KOPT-K1 (cell line): ENCODE measurements around the gene EPB41.

ENCODE experiments used
- H3K27ac ChIP-seq: fragments of 200-600 bp; sonication (generic); 2 replicates; pipeline ENCODE4 v1.5.1; 2016; ENCODE audit warnings: antibody characterized with exemption, mild to moderate bottlenecking, low read depth, low read length; ENCODE audit not compliant: poor library complexity, severe bottlenecking
- H3K36me3 ChIP-seq: fragments of 200-600 bp; sonication (generic); 2 replicates; pipeline ENCODE4 v1.5.1; 2017; ENCODE audit warnings: antibody characterized with exemption, mild to moderate bottlenecking, low read length, moderate library complexity; ENCODE audit not compliant: insufficient read depth
- H3K9me3 ChIP-seq: fragments of 200-600 bp; sonication (generic); 2 replicates; pipeline ENCODE4 v1.5.1; 2017; ENCODE audit warnings: antibody characterized with exemption, low read length, mild to moderate bottlenecking; ENCODE audit not compliant: insufficient read depth, poor library complexity, severe bottlenecking

Gene EPB41

GRCh38 chr1:28971980-28972771 is 57.8 kb downstream of the EPB41 start:
- Histone ChIP-seq H3K36me3 (no peaks in the 10 kb centered on the region), H3K9me3 (no peaks in the 10 kb centered on the region), H3K27ac (no peak overlapping the region)

GRCh38 chr1:28973596-28974421 is 59.4 kb downstream of the EPB41 start:
- no peaks in the 10 kb centered on the region for H3K9me3 ChIP-seq
- H3K36me3 ChIP-seq = no peaks in the 10 kb centered on the region
- no peak overlapping the region for H3K27ac ChIP-seq

GRCh38 chr1:28974432-28974831 is 60.1 kb downstream of the EPB41 start:
- Histone ChIP-seq H3K27ac (no peak overlapping the region), H3K9me3 (no peaks in the 10 kb centered on the region), H3K36me3 (no peaks in the 10 kb centered on the region)

GRCh38 chr1:28976248-28976647 is 61.9 kb downstream of the EPB41 start:
- H3K36me3 ChIP-seq = no peaks in the 10 kb centered on the region
- H3K27ac ChIP-seq = no peak overlapping the region
- H3K9me3 ChIP-seq = no peaks in the 10 kb centered on the region

GRCh38 chr1:28981210-28981609 is 66.8 kb downstream of the EPB41 start:
- Histone ChIP-seq H3K9me3 (peaks cover 19% of the 10 kb centered on the region), H3K36me3 (no peaks in the 10 kb centered on the region; the same call in 1 of the 2 replicates), H3K27ac (no peak overlapping the region)

- Histone ChIP-seq H3K9me3 (peaks cover 19% of the 10 kb centered on the region), H3K36me3 (no peaks in the 10 kb centered on the region; the same call in 1 of the 2 replicates), H3K27ac (no peak overlapping the region)
Observed at GRCh38 chr1:28982198-28982597, 67.8 kb downstream of the EPB41 start.

- peaks cover 6% of the 10 kb centered on the region; the same call in 1 of the 2 replicates for H3K36me3 ChIP-seq
- no peak overlapping the region for H3K27ac ChIP-seq
- peaks cover 19% of the 10 kb centered on the region for H3K9me3 ChIP-seq
Observed at GRCh38 chr1:28983091-28983490, 68.7 kb downstream of the EPB41 start.

- H3K9me3 ChIP-seq = peaks cover 19% of the 10 kb centered on the region
- peaks cover 11% of the 10 kb centered on the region; the same call in 1 of the 2 replicates for H3K36me3 ChIP-seq
- H3K27ac ChIP-seq = no peak overlapping the region
Observed at GRCh38 chr1:28983509-28984310, 69.3 kb downstream of the EPB41 start.

- peaks cover 19% of the 10 kb centered on the region for H3K9me3 ChIP-seq
- H3K36me3 ChIP-seq = peaks cover 11% of the 10 kb centered on the region; the same call in 1 of the 2 replicates
- no peak overlapping the region for H3K27ac ChIP-seq
Observed at GRCh38 chr1:28984311-28984684, 69.9 kb downstream of the EPB41 start.

- Histone ChIP-seq H3K9me3 (peaks cover 19% of the 10 kb centered on the region), H3K27ac (no peak overlapping the region), H3K36me3 (peaks cover 11% of the 10 kb centered on the region)
Observed at GRCh38 chr1:28985427-28985826, 71.1 kb downstream of the EPB41 start.

- H3K9me3 ChIP-seq = peaks cover 19% of the 10 kb centered on the region
- H3K36me3 ChIP-seq = peaks cover 11% of the 10 kb centered on the region
- no peak overlapping the region for H3K27ac ChIP-seq
Observed at GRCh38 chr1:28986306-28986910, 72.0 kb downstream of the EPB41 start.

- Histone ChIP-seq H3K9me3 (no peaks in the 10 kb centered on the region), H3K27ac (no peak overlapping the region), H3K36me3 (peaks cover 21% of the 10 kb centered on the region)
Observed at GRCh38 chr1:29002792-29003191, 88.4 kb downstream of the EPB41 start.

GRCh38 chr1:29004288-29004687 is 89.9 kb downstream of the EPB41 start:
- H3K9me3 ChIP-seq = no peaks in the 10 kb centered on the region
- peaks cover 16% of the 10 kb centered on the region for H3K36me3 ChIP-seq
- no peak overlapping the region for H3K27ac ChIP-seq

GRCh38 chr1:29004798-29005197 is 90.4 kb downstream of the EPB41 start:
- peaks cover 16% of the 10 kb centered on the region for H3K36me3 ChIP-seq
- H3K27ac ChIP-seq = no peak overlapping the region
- H3K9me3 ChIP-seq = no peaks in the 10 kb centered on the region
